ENCODE data around the gene POLR3A. TPM values are rescaled to one million over a fixed set of nuclear protein-coding genes. Genes with fewer than 3 reads are reported as not detected.

The POLR3A gene
- total and polyA plus RNA-seq, 2 of the 13 experiments (the other 11 are each of a cell fraction or from before 2014, with no cell fraction given): 13.6 to 19.2 TPM

DNA sequence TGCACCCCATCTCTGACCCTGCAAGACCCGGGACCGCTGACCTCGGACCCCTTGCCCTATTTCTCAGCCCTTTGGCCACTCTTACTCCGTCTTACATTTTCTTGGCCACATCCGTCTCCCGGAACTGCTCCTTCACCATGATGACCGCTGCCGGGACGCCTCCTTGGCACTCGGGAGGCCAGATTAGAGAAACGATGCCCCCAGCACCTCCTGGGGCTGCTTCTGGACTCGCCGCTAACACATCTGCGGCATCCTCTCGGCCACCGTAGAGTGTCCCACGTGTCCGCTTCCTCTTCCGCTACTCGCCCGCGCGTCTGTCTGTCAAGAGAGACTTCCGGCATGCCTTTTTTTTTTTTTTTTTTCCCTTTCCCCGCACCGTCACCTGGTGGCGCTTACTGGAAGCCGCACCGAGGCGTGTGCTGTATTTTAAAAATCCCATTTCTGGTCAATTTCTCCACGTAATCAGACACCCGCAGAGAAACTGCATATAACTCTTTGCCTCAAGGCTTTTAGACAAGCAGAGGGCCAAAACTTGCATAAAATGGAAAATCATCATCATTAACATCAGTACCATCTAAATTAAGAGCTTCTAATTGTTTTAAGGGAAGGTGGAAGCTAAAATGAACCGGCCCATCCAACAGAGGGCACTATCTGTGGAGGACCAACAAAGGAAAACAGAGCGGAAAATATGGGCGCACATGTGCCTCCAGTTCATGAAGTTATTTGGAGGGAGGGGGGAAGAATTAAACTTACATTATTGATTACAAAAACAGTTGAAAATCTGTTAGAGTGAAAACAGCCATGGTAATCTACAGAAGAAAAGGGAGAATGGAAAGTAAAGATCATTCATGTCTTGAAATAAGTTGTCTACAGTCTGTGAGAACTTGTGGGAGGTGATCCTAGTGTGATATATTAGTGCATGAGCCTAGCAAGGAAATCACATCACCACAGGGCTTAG lies at the start of gene POLR3A (continued):
- TF ChIP-seq MLX (CRISPR knock-in tag; IDR thresholded peaks at IDR 0.05): peak; percentile 29; the same call in 1 of the 2 replicates
- peak; percentile 89 for TF ChIP-seq POGZ (CRISPR knock-in tag; IDR thresholded peaks at IDR 0.05)
- no peak for TF ChIP-seq ZNF644 (CRISPR knock-in tag; IDR thresholded peaks at IDR 0.05; ENCODE audit: low read depth)
- TF ChIP-seq AGO2 (optimal IDR thresholded peaks at IDR 0.05; ENCODE audit: low read depth, low read length): no peak
- peak; percentile 29; the same call in 1 of the 2 replicates for TF ChIP-seq PPARG (CRISPR knock-in tag; conservative IDR thresholded peaks at IDR 0.05)
- no peak for TF ChIP-seq ZNF234 (CRISPR knock-in tag; conservative IDR thresholded peaks at IDR 0.05)
- no peak for TF ChIP-seq FLYWCH1 (CRISPR knock-in tag; IDR thresholded peaks at IDR 0.05)
- peak; percentile 58 for TF ChIP-seq CREB1 (IDR thresholded peaks at IDR 0.05)
- TF ChIP-seq CREB1 (CRISPR knock-in tag; IDR thresholded peaks at IDR 0.05): peak; percentile 83
- TF ChIP-seq DR1 (CRISPR knock-in tag; IDR thresholded peaks at IDR 0.05): peak; percentile 66
- peak; percentile 10; the same call in 1 of the 2 replicates for TF ChIP-seq SIN3B (IDR thresholded peaks at IDR 0.05; ENCODE audit: low read length)
- peak; percentile 33; the same call in 1 of the 2 replicates for TF ChIP-seq HDAC2 (CRISPR knock-in tag; IDR thresholded peaks at IDR 0.05)
- no peak for TF ChIP-seq ZBTB40 (IDR thresholded peaks at IDR 0.05)
- TF ChIP-seq ZBTB40 (CRISPR knock-in tag; IDR thresholded peaks at IDR 0.05): peak; percentile 52; the same call in 1 of the 2 replicates
- TF ChIP-seq MTF1 (CRISPR knock-in tag; IDR thresholded peaks at IDR 0.05): peak; percentile 37; the same call in 1 of the 2 replicates
- TF ChIP-seq SMC3 (IDR thresholded peaks at IDR 0.05; ENCODE audit: low read length): peak; percentile 58
- peak; percentile 42; the same call in 1 of the 2 replicates for TF ChIP-seq ZBTB7B (CRISPR knock-in tag; IDR thresholded peaks at IDR 0.05)
- TF ChIP-seq ZNF619 (CRISPR knock-in tag; IDR thresholded peaks at IDR 0.05): peak; percentile 39; the same call in 1 of the 2 replicates
- no peak; the same call in 1 of the 2 replicates for TF ChIP-seq ELF4 (CRISPR knock-in tag; IDR thresholded peaks at IDR 0.05; ENCODE audit: borderline replicate concordance)
- TF ChIP-seq RFX5 (IDR thresholded peaks at IDR 0.05; ENCODE audit: low read depth, low read length): 0 out of 2 replicates have a peak, but pooled peaks have one; percentile 27
- TF ChIP-seq FOXO1 (CRISPR knock-in tag; IDR thresholded peaks at IDR 0.05): no peak
